ENCODE results near the gene SWSAP1. TPM values are rescaled to one million over a fixed set of nuclear protein-coding genes. Genes with fewer than 3 reads are reported as not detected.
"Not testable (repeated sequence)": the region's sequence is repeated elsewhere in the genome, so short reads cannot be mapped to it uniquely, and the experiment has no call there.

Gene SWSAP1
- total RNA-seq, 1 donor from 2014 or later, result 2.1 TPM

DNA sequence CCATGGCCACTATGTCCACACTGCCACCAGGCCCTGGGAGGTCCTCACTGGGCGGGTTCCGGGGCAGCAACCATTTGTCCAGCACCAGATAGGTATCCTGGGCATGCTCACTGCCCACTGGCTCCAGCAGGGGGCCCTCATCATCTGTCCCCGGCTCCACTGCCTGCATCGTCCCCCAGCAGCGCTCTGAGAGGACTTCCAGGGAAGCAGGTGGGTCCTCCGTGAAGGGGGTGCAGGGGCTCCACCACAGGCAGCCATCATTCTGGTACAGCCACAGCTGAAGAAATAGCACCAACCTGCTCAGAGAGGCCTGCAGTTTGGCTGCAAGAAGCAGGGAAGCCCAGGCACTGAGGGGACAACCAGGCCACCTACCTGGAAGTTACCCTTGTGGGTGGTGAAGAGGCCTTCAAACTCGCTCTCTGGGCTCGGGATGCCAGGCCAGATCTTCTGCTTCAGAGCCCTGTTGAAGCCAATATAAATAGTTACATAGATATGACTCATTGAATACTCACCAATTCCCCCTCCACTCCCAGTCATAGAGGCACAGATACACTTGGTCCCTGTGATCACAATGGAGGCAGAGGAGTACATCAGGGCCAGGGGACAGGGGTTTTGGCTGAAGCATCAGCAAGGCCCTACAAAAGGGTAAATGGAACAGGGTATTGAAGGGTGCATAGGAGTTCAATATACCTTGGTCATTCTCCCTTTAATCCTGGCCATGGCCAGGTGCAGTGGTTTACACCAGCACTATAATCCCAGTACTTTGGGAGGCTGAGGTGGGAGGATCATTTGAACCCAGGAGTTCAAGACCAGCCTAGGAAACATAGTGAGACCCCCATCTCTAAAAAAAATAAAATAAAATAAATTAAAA lies 4.1 kb downstream of the SWSAP1 start:
- peak; percentile 72 for TF ChIP-seq CTCF (IDR thresholded peaks at IDR 0.05; ENCODE audit: partially characterized antibody, unreplicated experiment)
- Mint-ChIP-seq H3K36me3 (ENCODE audit: unreplicated experiment) (no peaks in the 10 kb centered on the region), H3K27me3 (ENCODE audit: unreplicated experiment) (peaks cover 13% of the 10 kb centered on the region), H3K4me3 (ENCODE audit: unreplicated experiment) (no peak overlapping the region), H3K27ac (ENCODE audit: unreplicated experiment) (no peak overlapping the region), H3K4me1 (ENCODE audit: low read depth, unreplicated experiment) (peaks cover 5% of the 10 kb centered on the region), H3K9me3 (ENCODE audit: unreplicated experiment) (peaks cover 7% of the 10 kb centered on the region)
- DNase-seq, result peak; percentile 82

DNA sequence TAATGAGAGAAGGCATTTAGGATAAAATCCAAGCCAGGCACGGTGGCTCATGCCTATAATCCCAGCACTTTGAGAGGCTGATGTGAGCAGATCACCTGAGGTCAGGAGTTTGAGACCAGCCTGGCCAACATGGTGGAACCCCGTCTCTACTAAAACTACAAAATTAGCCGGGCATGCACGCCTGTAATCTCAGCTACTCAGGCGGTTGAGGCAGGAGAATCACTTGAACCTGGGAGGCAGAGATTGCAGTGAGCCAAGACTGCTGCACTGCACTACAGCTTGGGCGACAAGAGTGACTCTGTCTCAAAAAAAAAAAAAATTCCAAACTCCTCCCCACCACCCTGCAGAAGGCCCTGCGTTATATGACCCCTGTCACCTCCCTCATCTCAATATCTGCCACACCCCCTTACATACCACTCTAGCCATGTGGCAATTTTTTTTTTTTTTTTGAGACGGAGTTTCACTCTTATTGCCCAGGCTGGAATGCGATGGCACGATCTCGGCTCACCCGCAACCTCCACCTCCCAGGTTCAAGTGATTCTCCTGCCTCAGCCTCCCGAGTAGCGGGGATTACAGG lies 4.9 kb downstream of the SWSAP1 start:
- H3K36me3 Mint-ChIP-seq (ENCODE audit: unreplicated experiment); H3K27ac Mint-ChIP-seq (ENCODE audit: unreplicated experiment); H3K9me3 Mint-ChIP-seq (ENCODE audit: unreplicated experiment); DNase-seq; H3K4me3 Mint-ChIP-seq (ENCODE audit: unreplicated experiment); H3K4me1 Mint-ChIP-seq (ENCODE audit: low read depth, unreplicated experiment): not testable (repeated sequence)
- H3K27me3 Mint-ChIP-seq (ENCODE audit: unreplicated experiment), result peaks cover 14% of the 10 kb centered on the region

DNA sequence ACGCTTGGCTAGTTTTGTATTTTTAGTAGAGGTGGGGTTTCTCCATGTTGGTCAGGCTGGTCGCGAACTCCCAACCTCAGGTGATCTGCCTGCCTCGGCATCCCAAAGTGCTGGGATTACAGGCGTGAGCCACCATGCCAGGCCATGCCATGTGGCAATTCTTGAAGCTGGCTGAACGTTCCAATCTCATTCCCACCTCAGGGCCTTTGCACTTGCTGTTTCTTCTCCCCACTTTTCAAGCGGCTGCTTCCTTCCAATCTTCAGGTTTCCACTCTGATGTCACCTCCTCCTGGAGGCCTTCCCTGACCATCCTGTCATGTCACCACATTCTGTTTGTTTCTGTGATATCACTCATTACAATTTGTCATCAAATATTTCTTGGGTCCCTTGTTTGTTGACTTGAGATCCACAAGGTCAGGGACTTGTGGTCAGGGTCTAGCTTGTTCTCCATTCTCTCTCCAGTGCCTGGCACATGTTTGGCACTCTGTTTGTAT lies 5.4 kb downstream of the SWSAP1 start:
- H3K27ac Mint-ChIP-seq (ENCODE audit: unreplicated experiment), result no peak overlapping the region
- no peak for DNase-seq
- peaks cover 11% of the 10 kb centered on the region for H3K9me3 Mint-ChIP-seq (ENCODE audit: unreplicated experiment)
- no peak for TF ChIP-seq CTCF (IDR thresholded peaks at IDR 0.05; ENCODE audit: partially characterized antibody, unreplicated experiment)
- H3K36me3 Mint-ChIP-seq (ENCODE audit: unreplicated experiment), result no peaks in the 10 kb centered on the region
- H3K4me3 Mint-ChIP-seq (ENCODE audit: unreplicated experiment), result peak overlapping the region; percentile 92
- H3K4me1 Mint-ChIP-seq (ENCODE audit: low read depth, unreplicated experiment), result peaks cover 8% of the 10 kb centered on the region
- H3K27me3 Mint-ChIP-seq (ENCODE audit: unreplicated experiment), result peaks cover 15% of the 10 kb centered on the region

GRCh38 chr19:11380653-11381537 lies 6.4 kb downstream of the SWSAP1 start:
- H3K27ac Mint-ChIP-seq (ENCODE audit: unreplicated experiment), result peak overlapping the region; percentile 91
- H3K4me3 Mint-ChIP-seq (ENCODE audit: unreplicated experiment), result peak overlapping the region; percentile 92
- DNase-seq, result peak; percentile 93
- H3K4me1 Mint-ChIP-seq (ENCODE audit: low read depth, unreplicated experiment), result peaks cover 8% of the 10 kb centered on the region
- peak; percentile 60 for TF ChIP-seq CTCF (IDR thresholded peaks at IDR 0.05; ENCODE audit: partially characterized antibody, unreplicated experiment)
- peaks cover 9% of the 10 kb centered on the region for H3K9me3 Mint-ChIP-seq (ENCODE audit: unreplicated experiment)
- no peaks in the 10 kb centered on the region for H3K36me3 Mint-ChIP-seq (ENCODE audit: unreplicated experiment)
- peaks cover 15% of the 10 kb centered on the region for H3K27me3 Mint-ChIP-seq (ENCODE audit: unreplicated experiment)

Data from glutamatergic neuron (in vitro differentiated cells).